RWPE1 (cell line): ENCODE results near the gene SIX5.
"Not testable (repeated sequence)": the region's sequence is repeated elsewhere in the genome, so short reads cannot be mapped to it uniquely, and the experiment has no call there.

Experiments
- CTCF ChIA-PET: fragments of 350-600 bp; sonication (Branson Sonifier 250); formaldehyde crosslinking; extraction: SDS; loops from one replicate; lab custom pipeline; 2021; lab: Yijun Ruan, JAX
- POLR2A ChIA-PET: fragments of 400-600 bp; formaldehyde crosslinking; extraction: SDS; loops from one replicate; lab custom pipeline; 2020; ENCODE audit warnings: antibody characterized with exemption; ENCODE audit not compliant: low non-redundant PET; lab: Yijun Ruan, JAX
- DNase-seq: peaks from one replicate; pipeline ENCODE4 v3.0.0; 2012; ENCODE audit warnings: low spot score
- H3K27ac ChIP-seq: fragments of 450-650 bp; 2 replicates; pipeline ENCODE4 v1.5.1; 2017
- CTCF ChIP-seq: fragments of 450-650 bp; conservative IDR thresholded peaks from 2 replicates; pipeline ENCODE4 v1.5.1; 2017; ENCODE audit warnings: low read depth, mild to moderate bottlenecking

The SIX5 gene

GRCh38 chr19:45761714-45762113 lies 7.3 kb downstream of the SIX5 start:
- no peak for DNase-seq
- CTCF ChIA-PET = no interaction called here
- POLR2A ChIA-PET = interaction anchor here (0.6 kb wide), 1 partner anchor 12 kb away, joined by 3 read pairs; no protein-coding TSS in a partner anchor
- peak overlapping the region; percentile 98 for H3K27ac ChIP-seq
- TF ChIP-seq CTCF = no peak

- H3K27ac ChIP-seq = peak overlapping the region; percentile 37; the same call in 1 of the 2 replicates
Measured at GRCh38 chr19:45758921-45759320, 10.1 kb downstream of the SIX5 start.

GRCh38 chr19:45757695-45758094 lies 11.4 kb downstream of the SIX5 start:
- H3K27ac ChIP-seq = peak overlapping the region; percentile 93
- TF ChIP-seq CTCF = no peak
- POLR2A ChIA-PET = no interaction called here
- CTCF ChIA-PET = no interaction called here
- no peak for DNase-seq

More at GRCh38 chr19:45758921-45759320, 10.1 kb downstream of the SIX5 start:
- no peak for TF ChIP-seq CTCF
- DNase-seq = no peak
- ChIA-PET POLR2A (no interaction called here), CTCF (no interaction called here)

- POLR2A ChIA-PET = no interaction called here
- no peak for TF ChIP-seq CTCF
- no peak for DNase-seq
- CTCF ChIA-PET = no interaction called here
- peak overlapping the region; percentile 93 for H3K27ac ChIP-seq
Measured at GRCh38 chr19:45754323-45754722, 14.7 kb downstream of the SIX5 start.

- CTCF ChIA-PET = no interaction called here
- TF ChIP-seq CTCF = no peak
- DNase-seq = no peak
- POLR2A ChIA-PET = no interaction called here
- H3K27ac ChIP-seq = peak overlapping the region; percentile 93
Measured at GRCh38 chr19:45753548-45753947, 15.5 kb downstream of the SIX5 start.

- ChIA-PET POLR2A (interaction anchor here (0.6 to 0.7 kb wide), 3 partner anchors 15 to 245 kb away, joined by 3 to 10 read pairs (median 4); no protein-coding TSS in a partner anchor), CTCF (no interaction called here)
- peak; percentile 78 for DNase-seq
- peak overlapping the region; percentile 93 for H3K27ac ChIP-seq
- TF ChIP-seq CTCF = no peak
Measured at GRCh38 chr19:45752639-45753038, 16.4 kb downstream of the SIX5 start.

- peak overlapping the region; percentile 93 for H3K27ac ChIP-seq
- not testable (repeated sequence) for DNase-seq
- ChIA-PET CTCF (interaction anchor here (0.6 kb wide), 1 partner anchor 272 kb away, joined by 3 read pairs; no protein-coding TSS in a partner anchor), POLR2A (interaction anchor here (0.6 kb wide), 1 partner anchor 235 kb away, joined by 5 read pairs; no protein-coding TSS in a partner anchor)
Measured at GRCh38 chr19:45751483-45751882, 17.6 kb downstream of the SIX5 start.
